ENCODE measurements around the gene CCNQ. TPM values are rescaled to one million over a fixed set of nuclear protein-coding genes. Genes with fewer than 3 reads are reported as not detected.
A peak's percentile ranks its signal among the peaks of the same experiment; 100 is the strongest.

Gene CCNQ
- total RNA-seq, 1 donor from 2014 or later, result 21.7 TPM

GRCh38 chrX:153602601-153603000 is 3.7 kb upstream of the CCNQ start:
- no peak for TF ChIP-seq CTCF (IDR thresholded peaks at IDR 0.05; ENCODE audit: insufficient read depth, low read depth, low read length)
- no peak for TF ChIP-seq EZH2 (IDR thresholded peaks at IDR 0.05; ENCODE audit: insufficient read depth, low read length)
- H3K4me2 ChIP-seq (ENCODE audit: low read length), result no peak overlapping the region
- no peak overlapping the region for H3K9ac ChIP-seq (ENCODE audit: low read length)
- Mint-ChIP-seq H3K27me3 (ENCODE audit: low read depth, unreplicated experiment) (peaks cover 27% of the 10 kb centered on the region), H3K36me3 (ENCODE audit: low read depth, unreplicated experiment) (no peaks in the 10 kb centered on the region), H3K4me1 (ENCODE audit: low read depth, unreplicated experiment) (peaks cover 5% of the 10 kb centered on the region), H3K27ac (ENCODE audit: unreplicated experiment) (no peak overlapping the region), H3K9me3 (ENCODE audit: unreplicated experiment) (no peaks in the 10 kb centered on the region), H3K4me3 (ENCODE audit: unreplicated experiment) (no peak overlapping the region)
- H3K79me2 ChIP-seq (ENCODE audit: insufficient read depth, low read length), result peaks cover 9% of the 10 kb centered on the region
- H3K4me3 ChIP-seq (ENCODE audit: insufficient read depth, low read depth, low read length), result no peak overlapping the region
- H3K4me1 ChIP-seq (ENCODE audit: insufficient read depth, low read length), result peaks cover 6% of the 10 kb centered on the region
- DNase-seq (ENCODE audit: low read depth) (no peak), FAIRE-seq (no peak)
- no peaks in the 10 kb centered on the region for H3K9me3 ChIP-seq (ENCODE audit: insufficient read depth, low read depth, low read length)
- H2AFZ ChIP-seq (ENCODE audit: low read depth, low read length), result no peak overlapping the region
- H3K27ac ChIP-seq (ENCODE audit: low read depth, low read length), result no peak overlapping the region
- peaks cover 5% of the 10 kb centered on the region for H4K20me1 ChIP-seq (ENCODE audit: insufficient read depth, low read length)
- no peaks in the 10 kb centered on the region for H3K27me3 ChIP-seq (ENCODE audit: insufficient read depth, low read length)
- no peaks in the 10 kb centered on the region for H3K36me3 ChIP-seq (ENCODE audit: insufficient read depth, low read length)

- no peak overlapping the region for H3K9ac ChIP-seq (ENCODE audit: low read length)
- Mint-ChIP-seq H3K4me1 (ENCODE audit: low read depth, unreplicated experiment) (peaks cover 5% of the 10 kb centered on the region), H3K36me3 (ENCODE audit: low read depth, unreplicated experiment) (no peaks in the 10 kb centered on the region), H3K9me3 (ENCODE audit: unreplicated experiment) (no peaks in the 10 kb centered on the region), H3K27me3 (ENCODE audit: low read depth, unreplicated experiment) (peaks cover 18% of the 10 kb centered on the region), H3K4me3 (ENCODE audit: unreplicated experiment) (no peak overlapping the region), H3K27ac (ENCODE audit: unreplicated experiment) (no peak overlapping the region)
- FAIRE-seq (peak; percentile 13), DNase-seq (ENCODE audit: low read depth) (no peak)
- H3K4me3 ChIP-seq (ENCODE audit: insufficient read depth, low read depth, low read length), result no peak overlapping the region
- H3K27me3 ChIP-seq (ENCODE audit: insufficient read depth, low read length), result no peaks in the 10 kb centered on the region
- H3K9me3 ChIP-seq (ENCODE audit: insufficient read depth, low read depth, low read length), result no peaks in the 10 kb centered on the region
- H3K79me2 ChIP-seq (ENCODE audit: insufficient read depth, low read length), result peaks cover 19% of the 10 kb centered on the region
- H4K20me1 ChIP-seq (ENCODE audit: insufficient read depth, low read length), result peaks cover 13% of the 10 kb centered on the region
- no peak overlapping the region for H3K4me2 ChIP-seq (ENCODE audit: low read length)
- H3K36me3 ChIP-seq (ENCODE audit: insufficient read depth, low read length), result no peaks in the 10 kb centered on the region
- no peak overlapping the region for H3K27ac ChIP-seq (ENCODE audit: low read depth, low read length)
- no peak for TF ChIP-seq CTCF (IDR thresholded peaks at IDR 0.05; ENCODE audit: insufficient read depth, low read depth, low read length)
- peaks cover 6% of the 10 kb centered on the region for H3K4me1 ChIP-seq (ENCODE audit: insufficient read depth, low read length)
- no peak overlapping the region for H2AFZ ChIP-seq (ENCODE audit: low read depth, low read length)
These were observed 2.7 kb upstream of the CCNQ start for GRCh38 chrX:153601511-153602110.

DNA sequence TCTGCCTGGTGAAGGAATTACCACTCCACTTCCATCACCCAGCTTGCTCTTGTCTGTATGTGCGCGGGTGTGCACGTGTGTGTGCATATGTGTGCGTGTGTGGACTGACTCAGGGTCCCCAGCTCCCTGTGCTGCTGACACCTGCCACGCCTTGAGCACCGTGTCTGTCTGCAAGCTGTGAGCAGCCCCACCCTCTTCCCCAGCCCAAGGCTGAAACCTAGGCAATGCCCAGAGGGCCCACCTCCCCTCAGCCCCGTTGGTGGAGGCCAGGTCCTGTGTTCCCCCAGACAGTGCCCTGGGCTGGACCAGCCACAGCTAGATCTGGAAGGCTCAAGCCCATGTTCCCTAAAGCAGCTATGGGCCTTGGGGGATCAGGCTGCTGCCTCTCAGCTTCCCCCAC is 2.0 kb upstream of the CCNQ start:
- Histone ChIP-seq H3K9ac (ENCODE audit: low read length) (no peak overlapping the region), H3K79me2 (ENCODE audit: insufficient read depth, low read length) (peaks cover 26% of the 10 kb centered on the region), H2AFZ (ENCODE audit: low read depth, low read length) (no peak overlapping the region), H3K27ac (ENCODE audit: low read depth, low read length) (no peak overlapping the region), H3K4me3 (ENCODE audit: insufficient read depth, low read depth, low read length) (no peak overlapping the region), H3K9me3 (ENCODE audit: insufficient read depth, low read depth, low read length) (no peaks in the 10 kb centered on the region), H3K36me3 (ENCODE audit: insufficient read depth, low read length) (no peaks in the 10 kb centered on the region), H3K4me1 (ENCODE audit: insufficient read depth, low read length) (peaks cover 6% of the 10 kb centered on the region), H3K4me2 (ENCODE audit: low read length) (no peak overlapping the region), H4K20me1 (ENCODE audit: insufficient read depth, low read length) (peaks cover 20% of the 10 kb centered on the region), H3K27me3 (ENCODE audit: insufficient read depth, low read length) (no peaks in the 10 kb centered on the region)
- Mint-ChIP-seq H3K36me3 (ENCODE audit: low read depth, unreplicated experiment) (no peaks in the 10 kb centered on the region), H3K27ac (ENCODE audit: unreplicated experiment) (no peak overlapping the region), H3K9me3 (ENCODE audit: unreplicated experiment) (no peaks in the 10 kb centered on the region), H3K4me3 (ENCODE audit: unreplicated experiment) (no peak overlapping the region), H3K4me1 (ENCODE audit: low read depth, unreplicated experiment) (peaks cover 5% of the 10 kb centered on the region), H3K27me3 (ENCODE audit: low read depth, unreplicated experiment) (peaks cover 12% of the 10 kb centered on the region)
- DNase-seq (ENCODE audit: low read depth), result no peak
- no peak for TF ChIP-seq CTCF (IDR thresholded peaks at IDR 0.05; ENCODE audit: insufficient read depth, low read depth, low read length)
- no peak for TF ChIP-seq EZH2 (IDR thresholded peaks at IDR 0.05; ENCODE audit: insufficient read depth, low read length)
- no peak for FAIRE-seq
